ENCODE data around the gene OSCAR.

The OSCAR gene

DNA sequence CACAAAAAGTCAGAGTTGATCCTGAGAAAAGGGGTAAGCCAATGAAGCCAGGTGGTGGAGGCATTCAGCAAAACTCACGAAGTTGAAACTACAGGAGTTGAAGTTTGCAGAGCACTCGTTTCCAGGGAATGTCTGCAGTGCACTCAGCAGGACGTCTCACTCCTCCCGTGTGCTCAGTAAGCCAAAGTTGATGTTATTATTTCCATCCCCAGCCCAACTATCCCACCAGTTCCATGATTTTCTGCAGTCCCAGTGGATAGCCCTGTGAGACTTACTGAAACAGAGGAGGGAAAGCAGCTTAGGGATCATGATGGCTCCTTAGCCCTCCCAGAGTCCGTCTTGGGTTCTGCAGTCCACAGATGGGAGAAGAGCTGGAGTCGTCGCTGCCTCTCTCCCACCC, 19.6 kb downstream of the OSCAR start, which contains the start of gene TARM1:
TSS of gene TARM1 (minus strand) at position 334 of the 400 bp plus-strand sequence. CDS start at position 309, 25 bp downstream.
- FAIRE-seq = no peak

DNA sequence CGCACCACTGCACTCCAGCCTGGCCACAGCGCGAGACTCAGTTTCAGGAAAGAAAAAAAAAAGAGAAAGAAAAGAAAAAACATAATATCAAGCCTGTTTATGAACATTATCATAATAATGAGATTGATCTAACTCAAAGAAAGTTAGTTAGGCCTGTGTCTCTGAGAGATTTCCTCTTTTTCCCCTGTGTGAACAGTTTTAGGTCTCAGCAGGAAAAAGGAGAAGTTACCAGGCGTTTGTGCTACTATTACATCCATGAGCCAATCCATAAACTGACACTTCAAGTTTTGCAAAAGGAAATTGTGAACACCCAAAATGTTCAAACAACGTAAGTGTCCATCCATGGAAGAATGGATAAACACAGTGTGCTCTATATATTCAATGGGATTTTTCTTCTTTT, 23.3 kb downstream of the OSCAR start:
- FAIRE-seq = no peak

- FAIRE-seq = no peak
These were observed 25.8 kb downstream of the OSCAR start for GRCh38 chr19:54074851-54075250.

GRCh38 chr19:54073829-54074228, 26.8 kb downstream of the OSCAR start:
- no peak for FAIRE-seq

DNA sequence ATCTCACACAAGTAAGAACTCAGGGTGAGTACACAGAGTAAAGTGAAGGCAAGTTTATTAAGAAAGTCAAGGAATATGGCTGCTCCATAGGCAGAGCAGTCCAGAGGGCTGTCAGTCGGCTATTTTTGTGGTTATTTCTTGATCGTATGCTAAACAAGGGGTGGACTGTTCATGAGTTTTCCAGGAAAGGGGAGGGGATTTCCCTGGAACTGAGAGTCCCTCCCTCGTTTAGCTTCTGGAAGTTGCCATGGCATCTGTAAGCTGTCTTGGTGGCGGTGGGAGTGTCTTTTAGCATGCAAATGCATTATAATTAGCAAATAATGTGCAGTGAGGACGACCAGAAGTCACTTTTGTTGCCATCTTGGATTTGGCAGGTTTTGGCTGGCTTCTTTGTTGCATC, 31.1 kb downstream of the OSCAR start:
- no peak for FAIRE-seq

DNA sequence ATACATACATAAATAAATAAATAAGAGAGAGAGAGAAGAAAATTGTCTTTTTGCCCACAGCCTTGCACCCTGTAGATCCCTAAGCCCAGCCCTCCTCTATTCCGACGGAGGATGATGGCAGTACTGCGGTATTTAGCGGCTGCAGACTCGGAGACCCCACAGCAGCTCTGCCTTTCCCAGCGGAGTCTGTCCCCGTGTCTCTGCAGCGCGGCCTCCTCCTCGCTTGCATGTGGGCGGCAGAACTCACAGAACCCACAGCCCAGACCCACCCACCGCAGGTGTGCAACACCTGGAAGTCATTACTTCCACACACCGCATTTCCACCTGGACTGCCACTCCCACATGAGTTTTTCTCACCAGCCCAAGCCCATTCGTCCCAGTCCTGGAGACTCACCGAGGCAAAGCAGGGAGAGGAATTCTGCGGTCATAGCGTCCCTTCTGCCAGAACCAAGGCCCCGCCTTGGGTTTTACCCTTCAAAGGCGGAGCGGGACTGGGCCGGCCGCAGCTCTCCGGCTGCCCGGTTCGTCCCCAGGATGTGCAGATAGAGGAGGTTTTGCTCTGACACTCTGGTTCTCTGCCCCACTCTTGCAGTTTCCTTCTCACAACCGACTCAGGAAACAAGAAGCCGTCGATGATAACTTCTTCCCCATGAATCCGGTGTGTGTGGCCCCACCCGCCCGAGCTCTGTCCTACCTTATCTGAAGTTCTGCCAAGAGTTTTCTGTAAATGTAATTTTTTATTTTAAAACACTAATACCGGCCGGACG, 37.1 kb downstream of the OSCAR start, which contains the start of gene VSTM1:
TSS of gene VSTM1 (minus strand) at position 548 of the 767 bp plus-strand sequence. CDS start at position 428, 120 bp downstream.
- FAIRE-seq = no peak

DNA sequence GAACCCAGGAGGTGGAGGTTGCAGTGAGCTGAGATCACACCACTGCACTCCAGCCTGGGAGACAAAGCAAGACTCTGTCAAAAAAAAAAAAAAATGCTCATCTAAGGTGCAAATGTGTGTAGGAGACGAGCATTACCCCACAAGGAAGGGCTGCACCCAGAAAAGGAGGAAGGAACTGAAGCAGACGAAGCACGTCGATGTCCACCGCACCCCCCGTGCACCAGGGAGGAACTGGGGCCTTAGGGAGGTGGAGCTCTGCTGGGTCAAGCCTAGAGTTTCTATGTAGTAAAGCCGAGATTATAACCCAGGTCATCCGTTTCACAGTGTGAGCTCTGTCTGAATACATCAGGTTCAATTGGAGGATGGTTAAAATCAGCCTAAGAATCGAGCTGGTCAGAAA, 38.0 kb downstream of the OSCAR start:
- no peak for FAIRE-seq

- no peak for FAIRE-seq
These were observed 53.0 kb downstream of the OSCAR start for GRCh38 chr19:54047616-54048015.

DNA sequence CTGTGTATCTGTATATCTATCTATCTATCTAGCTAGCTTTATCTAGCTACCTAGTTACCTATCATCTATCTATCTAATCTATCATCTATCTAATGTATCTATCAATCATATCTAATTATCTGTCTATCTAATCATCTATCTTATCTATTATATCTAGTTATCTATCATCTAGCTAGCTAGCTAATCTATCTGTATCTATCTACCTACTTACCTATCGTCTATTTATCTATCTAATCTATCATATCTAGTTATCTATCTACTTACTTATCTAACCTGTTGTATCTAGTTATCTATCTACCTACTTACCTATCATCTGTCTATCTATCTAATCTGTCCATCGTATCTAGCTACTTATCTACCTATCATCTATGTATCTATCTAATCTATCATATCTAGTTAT, 54.8 kb downstream of the OSCAR start:
- FAIRE-seq = no peak
